Measurements from ENCODE around the gene GNAZ.

GNAZ gene

GRCh38 chr22:23055449-23056179 lies 14.7 kb upstream of the GNAZ start:
- DNase-seq (ENCODE audit: low read depth) = no peak
- H3K4me3 ChIP-seq (ENCODE audit: low read depth, low read length) = no peak overlapping the region
- no peak for TF ChIP-seq CTCF (IDR thresholded peaks at IDR 0.05; ENCODE audit: low read depth, low read length, missing control alignments)

DNA sequence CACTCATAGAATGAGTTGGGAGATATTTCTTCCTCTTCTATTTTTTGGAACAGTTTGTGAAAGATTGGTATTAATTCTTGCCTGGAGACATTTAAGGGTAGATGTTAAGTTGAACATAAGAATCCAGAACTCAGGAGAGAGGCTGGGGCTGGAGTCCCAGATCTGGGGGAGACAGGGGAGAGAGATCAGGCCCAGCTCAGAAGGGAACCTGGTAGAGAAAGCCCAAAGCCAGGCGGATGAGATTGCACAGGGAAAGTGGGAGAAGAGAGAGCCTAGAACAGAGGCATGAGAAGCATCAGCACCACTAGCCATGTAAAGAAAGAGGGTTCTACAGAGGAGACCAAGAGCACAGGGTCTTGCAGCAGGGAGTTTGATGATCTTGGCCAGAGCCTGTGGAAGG lies 13.0 kb upstream of the GNAZ start:
- no peak for TF ChIP-seq CTCF (IDR thresholded peaks at IDR 0.05; ENCODE audit: low read depth, low read length, missing control alignments)
- H3K4me3 ChIP-seq (ENCODE audit: low read depth, low read length) = no peak overlapping the region
- no peak for DNase-seq (ENCODE audit: low read depth)

GRCh38 chr22:23058063-23058462 lies 12.3 kb upstream of the GNAZ start:
- TF ChIP-seq CTCF (IDR thresholded peaks at IDR 0.05; ENCODE audit: low read depth, low read length, missing control alignments) = no peak
- no peak for DNase-seq (ENCODE audit: low read depth)
- H3K4me3 ChIP-seq (ENCODE audit: low read depth, low read length) = no peak overlapping the region

DNA sequence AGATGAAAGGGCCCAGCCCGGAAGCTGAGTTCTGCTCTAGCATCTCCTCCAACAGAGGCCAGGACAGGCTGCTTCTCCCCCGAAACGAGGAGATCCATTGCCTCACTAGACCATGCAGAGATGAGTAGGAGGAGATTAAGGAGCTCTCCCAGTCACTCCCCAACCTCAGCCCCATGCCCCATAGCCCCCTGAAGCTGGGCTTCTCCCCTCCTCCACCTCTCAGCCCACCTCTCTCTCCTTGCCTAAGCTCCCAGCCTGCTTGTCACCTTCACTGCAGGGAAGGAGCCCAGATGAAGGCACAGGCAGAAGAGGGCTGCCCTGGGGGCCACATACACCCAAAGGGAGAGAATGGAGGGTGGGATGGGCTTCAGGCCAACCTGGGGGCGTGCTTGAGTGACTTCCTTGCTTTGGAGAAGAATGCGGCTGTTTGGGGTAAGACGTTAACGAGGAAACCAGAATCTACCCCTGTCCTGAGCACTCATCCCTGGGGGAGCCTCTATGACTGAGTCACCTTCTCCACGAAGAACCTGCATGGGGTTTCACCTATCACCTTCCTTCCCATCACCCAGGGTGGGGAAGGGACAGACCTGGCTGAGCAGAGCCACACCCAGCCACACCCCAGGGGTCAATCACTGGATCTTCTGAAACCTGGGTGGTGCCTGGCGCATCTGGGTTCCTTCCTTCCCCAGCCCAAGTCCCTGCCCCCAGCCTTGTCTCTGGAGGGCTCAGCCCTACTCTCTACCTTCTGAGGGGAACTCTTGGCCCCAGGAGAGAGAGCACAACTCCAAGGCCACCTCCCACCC lies 11.6 kb upstream of the GNAZ start:
- no peak overlapping the region for H3K4me3 ChIP-seq (ENCODE audit: low read depth, low read length)
- no peak for TF ChIP-seq CTCF (IDR thresholded peaks at IDR 0.05; ENCODE audit: low read depth, low read length, missing control alignments)
- DNase-seq (ENCODE audit: low read depth) = no peak

DNA sequence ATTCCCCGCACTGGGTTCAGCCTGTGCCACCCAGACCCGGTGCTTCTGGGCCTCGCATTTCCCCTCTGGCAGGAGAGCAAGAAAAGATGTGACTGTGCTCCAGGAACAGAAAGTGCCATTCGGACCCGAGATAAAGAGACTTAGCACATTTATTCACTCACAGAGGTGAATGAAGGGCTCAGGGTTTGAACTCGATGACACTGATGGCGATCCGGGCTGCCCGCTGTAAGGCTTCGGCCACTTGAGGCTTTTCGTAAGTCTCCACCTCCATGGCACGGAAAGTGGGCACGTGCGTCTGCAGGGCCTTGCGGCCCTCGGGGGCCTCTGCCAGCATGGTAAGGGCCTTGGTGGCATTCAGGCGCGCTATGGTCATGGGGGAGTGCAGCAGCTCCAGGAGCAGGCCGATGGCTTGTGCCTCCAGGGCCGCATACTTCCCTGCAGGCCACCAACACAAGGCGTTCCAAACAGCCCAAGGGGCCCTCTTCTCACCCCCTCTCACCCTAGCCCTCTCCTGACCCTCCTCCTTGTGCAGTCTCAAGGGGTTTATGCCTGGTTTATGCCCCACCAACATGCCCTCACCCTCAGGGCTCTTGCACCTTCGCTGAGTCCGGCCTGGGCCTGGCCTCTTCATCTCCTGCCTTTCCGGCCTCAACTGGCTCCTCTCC lies 10.9 kb upstream of the GNAZ start:
- DNase-seq (ENCODE audit: low read depth) = no peak
- no peak for TF ChIP-seq CTCF (IDR thresholded peaks at IDR 0.05; ENCODE audit: low read depth, low read length, missing control alignments)
- H3K4me3 ChIP-seq (ENCODE audit: low read depth, low read length) = no peak overlapping the region

DNA sequence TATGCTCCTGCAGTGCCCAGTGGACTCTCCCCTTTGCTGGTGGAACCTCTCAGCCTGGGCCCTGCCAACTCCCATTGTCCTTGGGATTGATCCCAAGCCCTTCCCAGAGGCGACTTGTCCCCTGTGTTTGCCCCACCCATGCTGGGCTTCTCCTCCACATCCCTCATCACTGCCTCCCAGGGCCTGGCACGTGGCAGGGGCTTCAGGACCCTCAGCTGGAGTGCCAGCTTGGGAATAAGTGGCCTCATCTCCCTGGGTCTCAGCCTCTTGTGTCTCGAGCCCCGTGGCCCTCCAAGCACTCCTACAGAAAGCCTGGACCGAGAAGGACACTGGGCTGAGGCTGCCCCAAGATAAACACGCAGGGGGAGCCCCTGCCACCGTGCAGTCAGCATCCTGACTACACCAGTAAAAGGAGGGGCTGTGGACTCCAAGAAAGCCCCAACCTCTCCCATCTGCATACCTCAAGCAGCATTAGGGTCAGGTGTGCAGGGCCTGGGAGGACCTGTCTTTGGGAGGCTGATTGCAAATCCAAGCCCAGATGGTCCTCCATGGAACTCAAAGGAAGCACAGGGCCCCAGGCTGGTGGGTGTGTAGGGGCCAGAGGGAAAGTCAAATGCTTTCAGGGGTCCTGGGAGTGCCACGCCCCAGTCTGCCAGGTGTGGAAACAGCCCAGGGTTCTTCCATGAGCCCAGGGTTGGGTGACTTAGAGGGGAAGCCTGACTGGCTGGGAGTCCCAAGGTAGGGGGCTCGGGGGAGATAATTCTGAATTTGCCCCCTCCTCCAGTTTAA lies 9.5 kb upstream of the GNAZ start:
- no peak for TF ChIP-seq CTCF (IDR thresholded peaks at IDR 0.05; ENCODE audit: low read depth, low read length, missing control alignments)
- no peak for DNase-seq (ENCODE audit: low read depth)

More for the DNA sequence above, 9.5 kb upstream of the GNAZ start:
- H3K4me3 ChIP-seq (ENCODE audit: low read depth, low read length) = no peak overlapping the region

All from GM12864 (cell line).